HEK293 (cell line): ENCODE results near the gene PRTN3.

Experiments used
- CTCF ChIA-PET: fragments of 350-600 bp; formaldehyde crosslinking; extraction: SDS; loops from one replicate; lab custom pipeline; 2021; ENCODE audit warnings: antibody characterized with exemption; lab: Yijun Ruan, JAX
- POLR2A ChIA-PET: fragments of 300-600 bp; formaldehyde crosslinking; extraction: SDS; loops from one replicate; lab custom pipeline; 2020; ENCODE audit warnings: antibody characterized with exemption, inconsistent platforms; lab: Yijun Ruan, JAX
- H3K27ac ChIP-seq: fragments of 200-500 bp; sonication (Bioruptor generic); 2 replicates; pipeline ENCODE4 v1.5.1; 2014; ENCODE audit warnings: low read depth, low read length, control low read depth, inconsistent platforms; ENCODE audit errors: extremely low read depth
- H3K36me3 ChIP-seq, 2 experiments: fragments of 200-500 bp in 1 of 2; sonication (Bioruptor generic) in 1 of 2; 1 replicate in 1 of 2; 2 replicates in 1 of 2; pipeline ENCODE4 v1.5.1; 2014 to 2017; ENCODE audit warnings: inconsistent platforms in 2 of 2, low read length in 2 of 2; ENCODE audit not compliant: control insufficient read depth in 2 of 2, insufficient read depth in 1 of 2
- H3K4me1 ChIP-seq: fragments of 200-500 bp; sonication (Bioruptor generic); 2 replicates; pipeline ENCODE4 v1.5.1; 2014; ENCODE audit warnings: mild to moderate bottlenecking, low read length, inconsistent platforms; ENCODE audit not compliant: control insufficient read depth, insufficient read depth
- H3K4me3 ChIP-seq: 2 replicates; pipeline ENCODE4 v1.5.1; 2011; ENCODE audit warnings: low read depth, mild to moderate bottlenecking, control low read depth, low read length, moderate library complexity
- H3K9me3 ChIP-seq: fragments of 200-500 bp; sonication (Bioruptor generic); 2 replicates; pipeline ENCODE4 v1.5.1; 2014; ENCODE audit warnings: low read depth, low read length, inconsistent platforms; ENCODE audit not compliant: control insufficient read depth, insufficient read depth
- BCL11A ChIP-seq: fragments of 450-650 bp; formaldehyde crosslinking; IDR thresholded peaks from 2 replicates; pipeline ENCODE4 v1.5.1; 2016; ENCODE audit warnings: low read depth, missing biosample characterization, missing genetic modification characterization
- GLI4 ChIP-seq: fragments of 450-650 bp; formaldehyde crosslinking; IDR thresholded peaks from 2 replicates; pipeline ENCODE4 v1.5.1; 2016; ENCODE audit warnings: missing biosample characterization, missing genetic modification characterization
- KLF16 ChIP-seq: fragments of 450-650 bp; formaldehyde crosslinking; IDR thresholded peaks from 2 replicates; pipeline ENCODE4 v1.5.1; 2017; ENCODE audit warnings: missing biosample characterization, missing genetic modification characterization
- KLF8 ChIP-seq: fragments of 450-650 bp; formaldehyde crosslinking; IDR thresholded peaks from 2 replicates; pipeline ENCODE4 v1.5.1; 2016; ENCODE audit warnings: missing biosample characterization, missing genetic modification characterization
- OVOL3 ChIP-seq: fragments of 450-650 bp; formaldehyde crosslinking; IDR thresholded peaks from 2 replicates; pipeline ENCODE4 v1.5.1; 2016; ENCODE audit warnings: missing biosample characterization, missing genetic modification characterization
- PRDM1 ChIP-seq: fragments of 450-650 bp; formaldehyde crosslinking; IDR thresholded peaks from 2 replicates; pipeline ENCODE4; 2016; ENCODE audit warnings: missing biosample characterization, missing genetic modification characterization
- SP3 ChIP-seq: fragments of 450-650 bp; formaldehyde crosslinking; IDR thresholded peaks from 2 replicates; pipeline ENCODE4 v1.5.1; 2016; ENCODE audit warnings: missing biosample characterization, missing genetic modification characterization
- SP7 ChIP-seq: fragments of 450-650 bp; formaldehyde crosslinking; IDR thresholded peaks from 2 replicates; pipeline ENCODE4 v1.5.1; 2016; ENCODE audit warnings: missing biosample characterization, missing genetic modification characterization
- ZFP37 ChIP-seq: fragments of 450-650 bp; formaldehyde crosslinking; IDR thresholded peaks from 2 replicates; pipeline ENCODE4 v1.5.1; 2016; ENCODE audit warnings: missing biosample characterization, missing genetic modification characterization
- ZNF174 ChIP-seq: fragments of 450-650 bp; formaldehyde crosslinking; IDR thresholded peaks from 2 replicates; pipeline ENCODE4 v1.5.0; 2017; ENCODE audit warnings: missing biosample characterization, mild to moderate bottlenecking, missing genetic modification characterization
- ZNF184 ChIP-seq: fragments of 450-650 bp; IDR thresholded peaks from 2 replicates; pipeline ENCODE4 v1.5.1; 2018; ENCODE audit warnings: missing biosample characterization, mild to moderate bottlenecking, missing genetic modification characterization
- ZNF19 ChIP-seq: fragments of 450-650 bp; formaldehyde crosslinking; IDR thresholded peaks from 2 replicates; pipeline ENCODE4; 2016; ENCODE audit warnings: missing biosample characterization, missing genetic modification characterization, low read depth
- ZNF248 ChIP-seq: fragments of 450-650 bp; formaldehyde crosslinking; IDR thresholded peaks from 2 replicates; pipeline ENCODE4 v1.5.1; 2017; ENCODE audit warnings: missing biosample characterization, missing genetic modification characterization
- ZNF311 ChIP-seq: fragments of 450-650 bp; formaldehyde crosslinking; IDR thresholded peaks from 2 replicates; pipeline ENCODE4 v1.5.1; 2017; ENCODE audit warnings: missing biosample characterization, missing genetic modification characterization, borderline replicate concordance
- ZNF426 ChIP-seq: fragments of 450-650 bp; formaldehyde crosslinking; IDR thresholded peaks from 2 replicates; pipeline ENCODE4 v1.5.1; 2017; ENCODE audit warnings: missing biosample characterization, missing genetic modification characterization, mild to moderate bottlenecking, inconsistent platforms, moderate library complexity
- ZNF521 ChIP-seq: fragments of 450-650 bp; formaldehyde crosslinking; IDR thresholded peaks from 2 replicates; pipeline ENCODE4 v1.5.1; 2017; ENCODE audit warnings: missing biosample characterization, mild to moderate bottlenecking, missing genetic modification characterization
- ZNF571 ChIP-seq: fragments of 450-650 bp; formaldehyde crosslinking; IDR thresholded peaks from 2 replicates; pipeline ENCODE4 v1.5.0; 2017; ENCODE audit warnings: missing biosample characterization, missing genetic modification characterization
- ZNF585B ChIP-seq: fragments of 450-650 bp; formaldehyde crosslinking; IDR thresholded peaks from 2 replicates; pipeline ENCODE4 v1.5.1; 2016; ENCODE audit warnings: missing biosample characterization, missing genetic modification characterization
- ZNF664 ChIP-seq: fragments of 450-650 bp; formaldehyde crosslinking; IDR thresholded peaks from 2 replicates; pipeline ENCODE4 v1.5.1; 2016; ENCODE audit warnings: missing biosample characterization, missing genetic modification characterization
- ZNF707 ChIP-seq: fragments of 450-650 bp; formaldehyde crosslinking; IDR thresholded peaks from 2 replicates; pipeline ENCODE4 v1.5.1; 2016; ENCODE audit warnings: missing biosample characterization, missing genetic modification characterization
- TF ChIP-seq, protein P1 (sequence below): fragments of 450-650 bp; formaldehyde crosslinking; conservative IDR thresholded peaks from 2 replicates; pipeline ENCODE4 v1.5.1; 2016; ENCODE audit warnings: low read depth, missing biosample characterization, missing genetic modification characterization

The PRTN3 gene

DNA sequence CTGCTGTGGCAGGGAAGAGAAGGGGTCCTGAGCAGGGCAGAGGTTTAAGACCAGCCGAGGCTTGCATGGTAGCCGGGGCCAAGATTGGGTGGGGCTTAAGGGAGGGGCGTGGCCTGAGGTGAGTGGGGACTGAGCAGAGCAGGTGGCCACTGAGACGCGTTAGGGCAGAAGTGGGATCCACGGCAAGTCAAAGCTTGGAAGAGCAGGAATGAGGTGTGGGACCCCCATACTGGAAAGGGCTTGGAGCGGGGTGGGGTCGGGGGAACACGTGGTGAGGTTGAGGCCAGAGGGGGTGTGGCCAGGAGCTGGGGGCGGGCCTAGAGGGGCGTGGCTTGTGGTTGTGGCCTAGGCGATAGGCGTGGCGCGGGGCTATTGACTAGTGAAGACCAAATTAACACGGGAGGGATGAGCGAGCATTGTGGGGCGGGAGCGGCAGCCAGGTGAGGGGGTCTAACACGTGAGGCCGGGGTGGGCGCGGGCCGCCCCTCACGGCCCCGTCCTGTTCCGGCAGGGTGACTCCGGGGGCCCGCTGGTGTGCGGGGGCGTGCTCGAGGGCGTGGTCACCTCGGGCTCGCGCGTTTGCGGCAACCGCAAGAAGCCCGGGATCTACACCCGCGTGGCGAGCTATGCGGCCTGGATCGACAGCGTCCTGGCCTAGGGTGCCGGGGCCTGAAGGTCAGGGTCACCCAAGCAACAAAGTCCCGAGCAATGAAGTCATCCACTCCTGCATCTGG lies 21.9 kb downstream of the PRTN3 start (continued):
- no peak for TF ChIP-seq ZNF19 (tag by site-specific recombination)
- TF ChIP-seq ZNF664 = no peak
- peak; percentile 28; the same call in 1 of the 2 replicates for TF ChIP-seq KLF8 (tag by site-specific recombination)
- TF ChIP-seq ZNF521 (tag by site-specific recombination) = no peak
- TF ChIP-seq ZNF426 (tag by site-specific recombination) = no peak
- TF ChIP-seq GLI4 (tag by site-specific recombination) = no peak
- TF ChIP-seq ZNF184 (tag by site-specific recombination) = no peak
- TF ChIP-seq SP3 (tag by site-specific recombination) = no peak
- TF ChIP-seq OVOL3 = no peak
- TF ChIP-seq PRDM1 (tag by site-specific recombination) = no peak
- TF ChIP-seq BCL11A (tag by site-specific recombination) = no peak
- no peak for TF ChIP-seq ZNF571
- no peak for TF ChIP-seq ZFP37 (tag by site-specific recombination)
- no peak for TF ChIP-seq ZNF174 (tag by site-specific recombination)
- no peak for TF ChIP-seq ZNF707 (tag by site-specific recombination)
- TF ChIP-seq KLF16 (tag by site-specific recombination) = no peak
- TF ChIP-seq ZNF311 (tag by site-specific recombination) = no peak
- TF ChIP-seq ZNF585B = no peak
- no peak for TF ChIP-seq SP7
- TF ChIP-seq, protein P1, sequence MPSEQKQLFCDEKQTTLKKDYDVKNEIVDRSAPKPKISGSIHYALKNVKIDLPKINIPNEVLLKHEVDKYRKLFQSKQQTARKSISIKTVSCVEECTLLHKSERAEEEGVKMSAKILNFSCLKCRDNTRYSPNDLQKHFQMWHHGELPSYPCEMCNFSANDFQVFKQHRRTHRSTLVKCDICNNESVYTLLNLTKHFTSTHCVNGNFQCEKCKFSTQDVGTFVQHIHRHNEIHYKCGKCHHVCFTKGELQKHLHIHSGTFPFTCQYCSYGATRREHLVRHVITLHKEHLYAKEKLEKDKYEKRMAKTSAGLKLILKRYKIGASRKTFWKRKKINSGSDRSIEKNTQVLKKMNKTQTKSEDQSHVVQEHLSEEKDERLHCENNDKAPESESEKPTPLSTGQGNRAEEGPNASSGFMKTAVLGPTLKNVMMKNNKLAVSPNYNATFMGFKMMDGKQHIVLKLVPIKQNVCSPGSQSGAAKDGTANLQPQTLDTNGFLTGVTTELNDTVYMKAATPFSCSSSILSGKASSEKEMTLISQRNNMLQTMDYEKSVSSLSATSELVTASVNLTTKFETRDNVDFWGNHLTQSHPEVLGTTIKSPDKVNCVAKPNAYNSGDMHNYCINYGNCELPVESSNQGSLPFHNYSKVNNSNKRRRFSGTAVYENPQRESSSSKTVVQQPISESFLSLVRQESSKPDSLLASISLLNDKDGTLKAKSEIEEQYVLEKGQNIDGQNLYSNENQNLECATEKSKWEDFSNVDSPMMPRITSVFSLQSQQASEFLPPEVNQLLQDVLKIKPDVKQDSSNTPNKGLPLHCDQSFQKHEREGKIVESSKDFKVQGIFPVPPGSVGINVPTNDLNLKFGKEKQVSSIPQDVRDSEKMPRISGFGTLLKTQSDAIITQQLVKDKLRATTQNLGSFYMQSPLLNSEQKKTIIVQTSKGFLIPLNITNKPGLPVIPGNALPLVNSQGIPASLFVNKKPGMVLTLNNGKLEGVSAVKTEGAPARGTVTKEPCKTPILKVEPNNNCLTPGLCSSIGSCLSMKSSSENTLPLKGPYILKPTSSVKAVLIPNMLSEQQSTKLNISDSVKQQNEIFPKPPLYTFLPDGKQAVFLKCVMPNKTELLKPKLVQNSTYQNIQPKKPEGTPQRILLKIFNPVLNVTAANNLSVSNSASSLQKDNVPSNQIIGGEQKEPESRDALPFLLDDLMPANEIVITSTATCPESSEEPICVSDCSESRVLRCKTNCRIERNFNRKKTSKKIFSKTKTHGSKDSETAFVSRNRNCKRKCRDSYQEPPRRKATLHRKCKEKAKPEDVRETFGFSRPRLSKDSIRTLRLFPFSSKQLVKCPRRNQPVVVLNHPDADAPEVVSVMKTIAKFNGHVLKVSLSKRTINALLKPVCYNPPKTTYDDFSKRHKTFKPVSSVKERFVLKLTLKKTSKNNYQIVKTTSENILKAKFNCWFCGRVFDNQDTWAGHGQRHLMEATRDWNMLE = no peak

DNA sequence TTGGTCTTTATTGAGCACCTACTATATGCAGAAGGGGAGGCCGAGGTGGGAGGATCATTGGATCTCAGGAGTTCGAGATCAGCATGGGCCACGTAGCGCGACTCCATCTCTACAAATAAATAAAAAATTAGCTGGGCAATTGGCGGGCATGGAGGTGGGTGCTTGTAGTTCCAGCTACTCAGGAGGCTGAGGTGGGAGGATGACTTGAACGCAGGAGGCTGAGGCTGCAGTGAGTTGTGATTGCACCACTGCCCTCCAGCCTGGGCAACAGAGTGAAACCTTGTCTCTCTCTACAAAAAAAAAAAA lies 22.5 kb downstream of the PRTN3 start:
- Histone ChIP-seq H3K27ac (no peak overlapping the region), H3K4me3 (no peak overlapping the region)
- POLR2A ChIA-PET = interaction anchor here (0.5 to 1.4 kb wide), 3 partner anchors 15 to 289 kb away, joined by 3 to 6 read pairs (median 4); partner anchors contain the start of genes MED16 and RNU6-9

More for the DNA sequence above, 22.5 kb downstream of the PRTN3 start:
- Histone ChIP-seq H3K9me3 (no peaks in the 10 kb centered on the region), H3K4me1 (no peaks in the 10 kb centered on the region), H3K36me3 (peaks cover 0 to 10% of the 10 kb centered on the region in 2 experiments; a peak in 1 of 3 replicates)
- TF ChIP-seq KLF8 (tag by site-specific recombination) (0 out of 2 replicates have a peak, but pooled peaks have one; percentile 10), ZNF248 (no peak), BCL11A (tag by site-specific recombination) (no peak), ZNF664 (peak; percentile 79; the same call in 1 of the 2 replicates)
- CTCF ChIA-PET = interaction anchor here (0.6 to 1.8 kb wide), 10 partner anchors 17 to 145 kb away, joined by 3 to 10 read pairs (median 4); partner anchors contain the start of gene RNU6-9
